ENCODE measurements around the gene CALCB.

The CALCB gene

DNA sequence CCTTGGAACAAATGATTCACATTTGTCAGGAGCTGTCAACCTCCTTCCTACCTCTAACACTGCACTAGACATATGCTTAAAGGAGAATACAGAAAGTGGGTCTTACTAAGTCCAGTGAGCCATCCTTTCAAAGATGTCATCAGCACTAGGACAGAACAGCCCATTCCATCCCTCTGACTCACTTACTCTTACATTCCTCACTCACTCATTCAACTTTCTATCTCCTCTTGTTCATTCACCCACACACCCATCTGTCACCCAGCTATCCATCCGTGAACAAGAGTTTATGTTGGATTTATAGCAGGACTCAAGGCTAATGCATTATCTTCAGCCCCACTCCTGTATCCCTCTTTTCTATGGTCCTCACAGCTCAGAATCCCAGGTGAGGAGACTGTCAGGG is 50.5 kb downstream of the CALCB start:
- Histone ChIP-seq H3K4me3 (ENCODE audit: low read depth, low read length) (no peak overlapping the region), H3K4me1 (no peaks in the 10 kb centered on the region), H3K9me3 (no peaks in the 10 kb centered on the region), H3K36me3 (no peaks in the 10 kb centered on the region), H3K27me3 (no peaks in the 10 kb centered on the region)
- TF ChIP-seq, protein P1, sequence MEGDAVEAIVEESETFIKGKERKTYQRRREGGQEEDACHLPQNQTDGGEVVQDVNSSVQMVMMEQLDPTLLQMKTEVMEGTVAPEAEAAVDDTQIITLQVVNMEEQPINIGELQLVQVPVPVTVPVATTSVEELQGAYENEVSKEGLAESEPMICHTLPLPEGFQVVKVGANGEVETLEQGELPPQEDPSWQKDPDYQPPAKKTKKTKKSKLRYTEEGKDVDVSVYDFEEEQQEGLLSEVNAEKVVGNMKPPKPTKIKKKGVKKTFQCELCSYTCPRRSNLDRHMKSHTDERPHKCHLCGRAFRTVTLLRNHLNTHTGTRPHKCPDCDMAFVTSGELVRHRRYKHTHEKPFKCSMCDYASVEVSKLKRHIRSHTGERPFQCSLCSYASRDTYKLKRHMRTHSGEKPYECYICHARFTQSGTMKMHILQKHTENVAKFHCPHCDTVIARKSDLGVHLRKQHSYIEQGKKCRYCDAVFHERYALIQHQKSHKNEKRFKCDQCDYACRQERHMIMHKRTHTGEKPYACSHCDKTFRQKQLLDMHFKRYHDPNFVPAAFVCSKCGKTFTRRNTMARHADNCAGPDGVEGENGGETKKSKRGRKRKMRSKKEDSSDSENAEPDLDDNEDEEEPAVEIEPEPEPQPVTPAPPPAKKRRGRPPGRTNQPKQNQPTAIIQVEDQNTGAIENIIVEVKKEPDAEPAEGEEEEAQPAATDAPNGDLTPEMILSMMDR (IDR thresholded peaks at IDR 0.05; ENCODE audit: low read depth, low read length), result no peak
- DNase-seq, result no peak

DNA sequence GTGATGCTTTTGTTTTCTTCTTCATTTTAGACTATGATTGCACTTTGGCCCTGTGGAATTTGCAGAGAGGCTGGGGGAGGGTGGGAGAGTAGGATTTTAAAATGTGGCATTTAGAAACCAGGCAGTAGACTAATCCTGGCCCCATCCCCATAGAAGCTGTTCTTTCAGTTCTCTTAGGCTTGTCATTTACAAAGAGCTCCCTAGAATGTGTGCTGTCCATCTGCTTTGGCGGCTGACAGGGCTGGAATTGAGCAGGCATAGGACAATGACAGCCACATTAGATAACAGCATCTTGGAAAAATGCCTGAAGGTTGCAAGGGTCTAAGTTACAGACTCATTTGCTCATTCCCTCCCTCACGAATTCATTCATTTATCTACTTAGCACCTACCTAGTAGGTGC is 51.1 kb downstream of the CALCB start:
- TF ChIP-seq, protein P1 (IDR thresholded peaks at IDR 0.05; ENCODE audit: low read depth, low read length), result no peak
- Histone ChIP-seq H3K36me3 (no peaks in the 10 kb centered on the region), H3K27me3 (no peaks in the 10 kb centered on the region), H3K4me3 (ENCODE audit: low read depth, low read length) (no peak overlapping the region), H3K4me1 (no peaks in the 10 kb centered on the region), H3K9me3 (no peaks in the 10 kb centered on the region)
- DNase-seq, result no peak

DNA sequence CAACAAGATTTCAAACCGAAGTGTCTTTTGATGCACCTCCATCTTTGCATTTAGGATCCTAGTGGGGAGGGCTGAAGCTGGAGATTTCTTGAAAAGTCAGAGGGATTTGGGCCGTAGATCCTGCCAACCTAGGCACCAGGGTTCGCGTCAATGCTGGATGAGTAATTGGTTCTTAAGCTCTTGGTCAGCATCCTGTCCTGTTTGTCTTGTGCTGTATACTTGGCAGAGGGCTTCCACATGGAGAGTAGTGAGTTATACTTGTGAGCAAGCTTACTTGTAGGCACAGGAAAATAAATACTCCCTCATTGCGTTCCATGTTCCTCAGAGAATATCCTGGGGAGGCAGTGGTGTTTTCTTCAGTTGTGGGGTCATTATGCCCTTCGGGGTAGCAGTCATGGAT is 53.9 kb downstream of the CALCB start:
- DNase-seq, result no peak
- TF ChIP-seq, protein P1 (IDR thresholded peaks at IDR 0.05; ENCODE audit: low read depth, low read length), result no peak
- no peaks in the 10 kb centered on the region for H3K4me1 ChIP-seq

More for the DNA sequence above, 53.9 kb downstream of the CALCB start:
- H3K9me3 ChIP-seq, result no peaks in the 10 kb centered on the region
- no peak overlapping the region for H3K4me3 ChIP-seq (ENCODE audit: low read depth, low read length)
- no peaks in the 10 kb centered on the region for H3K36me3 ChIP-seq
- H3K27me3 ChIP-seq, result no peaks in the 10 kb centered on the region

Measured in BE2C (cell line).